GM21447 (cell line): ENCODE data around the gene SPRR1A.
"Not testable (repeated sequence)": the region's sequence is repeated elsewhere in the genome, so short reads cannot be mapped to it uniquely, and the experiment has no call there.

ENCODE experiments used
- ATAC-seq: cut with Tn5 transposase; IDR thresholded peaks from one replicate; pipeline ENCODE4 v1.9.1; 2021; ENCODE audit not compliant: unreplicated experiment

Gene SPRR1A

GRCh38 chr1:152972196-152972886 lies 11.5 kb upstream of the SPRR1A start:
- ATAC-seq: no peak

GRCh38 chr1:152976688-152977087 lies 7.2 kb upstream of the SPRR1A start:
- no peak for ATAC-seq

DNA sequence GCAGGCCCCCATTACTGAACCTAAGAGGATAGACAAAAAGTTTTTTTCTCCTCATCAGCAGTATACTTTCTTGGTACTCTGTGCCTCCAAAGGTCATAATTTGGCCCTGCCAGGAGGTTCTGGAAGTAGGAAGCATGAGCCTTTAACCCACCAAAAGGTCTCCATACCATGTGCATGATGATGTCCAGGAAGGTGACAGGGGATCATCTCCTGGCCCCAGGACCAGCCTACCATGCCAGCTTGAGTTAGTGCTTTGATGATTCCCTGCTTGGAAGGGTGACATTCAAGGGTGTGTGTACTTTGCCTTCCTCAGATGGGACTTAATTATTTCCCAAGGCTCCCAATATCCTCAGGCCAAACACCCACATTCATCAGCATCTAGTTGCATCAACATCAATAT lies 6.3 kb upstream of the SPRR1A start:
- ATAC-seq: no peak

GRCh38 chr1:152980676-152981075 lies 3.2 kb upstream of the SPRR1A start:
- ATAC-seq: no peak

DNA sequence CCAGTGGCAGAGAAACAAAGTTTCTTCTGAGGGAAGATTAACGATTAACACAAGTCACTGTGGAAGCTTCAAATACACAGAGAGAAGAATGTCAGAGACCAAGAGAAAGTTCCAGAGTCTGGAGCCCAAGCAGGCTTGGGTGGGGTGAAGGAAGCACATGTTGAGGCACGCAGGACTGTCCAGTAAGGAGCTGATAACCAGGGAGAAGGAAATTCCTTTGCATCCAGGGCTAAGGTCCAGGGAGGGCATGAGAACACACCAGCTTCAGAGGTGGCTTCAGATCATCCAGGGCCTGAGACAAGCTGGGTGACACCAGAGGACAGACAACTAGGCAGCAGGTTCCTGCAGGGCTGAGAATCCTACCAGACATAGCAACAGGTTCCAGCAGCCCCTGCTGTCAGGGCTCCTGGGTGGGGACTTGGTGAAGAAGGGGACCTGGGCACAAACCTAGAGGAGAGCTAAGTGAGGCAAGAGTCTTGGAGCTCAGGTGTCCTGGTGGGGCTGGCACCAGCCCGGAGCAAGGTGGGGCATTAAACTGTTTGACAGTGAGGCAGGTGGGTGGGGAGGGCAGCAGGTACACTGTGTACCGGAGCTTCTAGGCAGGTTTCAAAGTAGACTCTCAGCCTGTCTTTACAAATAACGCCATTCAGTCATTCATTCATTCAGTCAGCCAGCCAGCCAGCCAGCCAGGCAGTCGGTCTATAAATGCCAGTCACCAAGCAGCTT lies 2.6 kb upstream of the SPRR1A start:
- no peak for ATAC-seq

- no peak for ATAC-seq
Observed at GRCh38 chr1:152982076-152982475, 1.8 kb upstream of the SPRR1A start.

DNA sequence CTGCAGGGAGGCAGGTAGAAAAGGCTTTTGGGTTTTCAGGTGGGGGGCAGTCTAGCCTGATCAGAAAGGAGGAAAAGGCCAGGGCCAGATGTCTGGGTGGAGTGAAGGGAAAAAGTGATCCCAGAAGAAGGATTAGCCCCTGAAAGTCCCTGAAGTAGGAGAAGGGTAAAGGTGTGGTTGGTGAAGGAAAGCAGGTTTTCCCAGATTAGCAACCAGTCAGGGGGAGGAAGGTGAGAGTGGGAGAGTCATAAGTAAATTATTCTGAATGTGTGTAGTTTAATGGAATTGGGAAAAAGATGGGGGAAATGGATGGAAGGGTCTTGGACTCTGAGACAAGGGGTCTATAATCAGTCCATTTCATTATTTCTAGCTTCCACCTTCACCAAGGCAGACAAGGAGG lies 647 bp upstream of the SPRR1A start:
- ATAC-seq: no peak

- ATAC-seq: no peak
Observed at GRCh38 chr1:152986578-152986977, 2.7 kb downstream of the SPRR1A start.

DNA sequence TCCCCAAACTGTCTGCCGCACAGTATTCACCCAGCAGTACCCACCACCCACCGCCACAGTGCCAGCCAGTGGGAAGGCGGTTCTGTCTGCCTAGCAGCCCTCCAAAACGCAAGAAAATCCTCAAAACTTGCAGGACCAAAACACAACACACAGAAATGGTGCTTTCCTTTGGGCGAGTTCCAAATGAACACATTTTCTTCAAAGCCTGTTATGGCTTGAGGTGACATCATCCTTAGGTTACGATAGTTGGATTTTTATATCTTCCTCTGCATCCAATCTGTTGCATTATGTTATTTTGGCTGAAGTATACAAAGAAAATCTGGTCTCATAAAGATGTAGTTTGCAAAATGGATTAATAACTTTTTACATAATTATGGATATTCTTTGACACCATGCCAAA lies 9.3 kb downstream of the SPRR1A start:
- ATAC-seq: no peak

- ATAC-seq: no peak
Observed at GRCh38 chr1:152995842-152996241, 12.0 kb downstream of the SPRR1A start.

DNA sequence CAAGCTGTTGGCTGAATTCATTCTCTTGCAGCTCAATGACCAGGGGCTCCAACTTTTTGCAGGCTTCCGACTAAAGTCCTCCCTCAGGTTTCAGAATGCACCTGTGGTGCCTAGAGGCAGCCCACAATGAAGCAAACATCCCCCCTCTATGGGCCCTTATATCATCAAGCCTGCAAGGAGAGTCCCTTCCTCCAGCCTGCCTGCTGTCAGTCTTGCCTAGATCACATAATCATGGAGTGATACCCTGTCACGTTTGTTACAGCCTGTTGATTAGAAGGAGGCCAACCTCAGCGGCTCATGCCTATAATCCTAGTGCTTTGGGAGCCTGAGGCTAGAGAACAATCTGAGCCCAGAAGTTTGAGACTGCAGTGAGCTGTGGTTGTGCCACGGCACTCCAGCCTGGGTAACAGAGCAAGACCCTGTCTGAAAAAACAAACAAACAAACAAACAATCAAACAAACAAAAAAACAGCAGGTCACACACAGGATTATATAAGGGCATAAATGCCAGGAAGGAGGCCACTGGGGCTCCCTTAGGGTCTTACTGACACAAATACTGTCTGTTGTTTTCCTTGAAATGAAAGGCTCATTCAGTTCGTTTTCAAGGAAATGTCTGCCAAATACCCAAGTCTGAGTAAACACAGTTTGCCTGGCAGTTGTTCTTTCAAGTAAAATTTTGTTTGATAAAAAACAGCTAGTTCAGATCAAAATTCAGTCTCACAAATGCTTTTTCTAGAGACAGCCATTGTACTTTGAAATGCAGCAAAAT lies 12.9 kb downstream of the SPRR1A start:
- ATAC-seq: no peak

DNA sequence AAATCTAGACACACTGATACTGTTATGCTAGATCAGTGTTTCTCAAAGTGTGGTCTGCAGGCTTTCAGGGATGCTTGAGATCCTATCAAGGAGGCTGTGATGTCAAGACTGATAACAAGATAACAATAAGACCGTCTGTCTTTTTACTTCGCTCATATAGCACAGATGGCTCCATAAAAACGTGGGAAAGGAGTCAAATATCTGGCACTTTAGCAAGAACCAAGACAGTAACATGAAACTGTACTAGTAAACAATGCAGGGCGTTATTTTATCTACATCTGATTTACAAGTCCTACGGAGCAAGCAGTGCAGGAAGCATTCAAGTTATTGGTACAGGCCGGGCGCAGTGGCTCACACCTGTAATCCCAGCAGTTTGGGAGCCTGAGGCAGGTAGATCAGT lies 14.0 kb downstream of the SPRR1A start:
- ATAC-seq: no peak

- ATAC-seq: no peak
Observed at GRCh38 chr1:152998476-152998875, 14.6 kb downstream of the SPRR1A start.

- ATAC-seq: no peak
Observed at GRCh38 chr1:152999818-153000217, 15.9 kb downstream of the SPRR1A start.

- ATAC-seq: no peak
Observed at GRCh38 chr1:153000294-153000693, 16.4 kb downstream of the SPRR1A start.

DNA sequence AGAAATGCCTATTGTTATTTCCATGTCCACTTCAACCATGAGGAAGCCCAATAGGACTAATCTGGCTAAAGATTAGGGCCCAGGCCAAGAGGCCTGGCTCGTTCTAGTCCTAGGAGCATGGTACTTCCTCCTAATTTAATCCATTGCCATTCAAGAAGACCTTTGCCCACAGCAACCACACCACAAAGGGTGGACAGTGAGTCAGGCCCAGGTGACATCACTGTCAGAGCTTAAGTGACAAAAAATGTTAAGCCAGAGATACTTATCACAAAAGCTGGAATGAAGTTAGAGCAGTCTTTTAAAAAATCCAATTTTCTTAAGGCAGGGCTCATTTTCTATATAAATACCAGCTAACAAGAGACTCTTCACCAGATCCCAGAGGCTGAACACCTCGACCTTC lies 17.5 kb downstream of the SPRR1A start, which contains the start of gene SPRR3:
Gene SPRR3, plus strand, starts transcription at position 368 of the 400 bp plus-strand sequence. CDS start 1,272 bp downstream, outside the sequence.
- no peak for ATAC-seq

DNA sequence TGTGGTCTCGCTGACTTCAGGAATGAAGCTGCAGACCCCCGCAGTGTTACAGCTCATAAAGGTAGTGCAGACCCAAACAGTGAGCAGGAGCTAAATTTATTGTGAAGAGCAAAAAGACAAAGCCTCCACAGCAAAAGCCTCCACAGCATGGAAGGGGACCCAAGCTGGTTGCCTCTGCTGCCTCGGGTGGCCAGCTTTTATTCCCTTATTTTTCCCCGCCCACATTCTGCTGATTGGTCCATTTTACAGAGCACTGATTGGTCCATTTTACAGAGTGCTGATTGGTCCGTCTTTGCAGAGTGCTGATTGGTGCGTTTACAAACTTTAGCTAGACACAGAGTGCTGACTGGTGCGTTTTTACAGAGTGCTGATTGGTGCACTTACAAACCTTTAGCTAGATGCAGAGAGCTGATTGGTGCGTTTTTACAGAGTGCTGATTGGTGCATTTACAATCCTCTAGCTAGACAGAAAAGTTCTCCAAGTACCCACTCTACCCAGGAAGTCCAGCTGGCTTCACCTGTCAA lies 27.4 kb downstream of the SPRR1A start:
- not testable (repeated sequence) for ATAC-seq

DNA sequence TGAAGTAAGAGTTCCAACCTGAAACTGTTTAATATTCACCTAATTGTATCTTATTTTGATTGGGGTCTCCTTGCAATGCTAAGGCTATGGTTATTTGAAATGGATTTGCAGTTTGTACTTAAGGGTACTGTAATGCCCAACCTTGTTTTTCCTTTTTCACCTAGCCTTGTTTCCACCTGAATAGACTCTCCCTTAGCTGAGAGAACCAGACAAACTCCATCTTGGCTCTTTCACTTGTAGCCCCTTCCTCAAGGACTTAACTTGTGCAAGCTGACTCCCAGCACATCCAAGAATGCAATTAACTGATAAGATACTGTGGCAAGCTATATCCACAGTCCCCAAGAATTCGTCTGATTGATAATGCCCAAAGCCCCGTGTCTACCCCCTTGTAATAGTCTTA lies 37.9 kb downstream of the SPRR1A start:
- ATAC-seq: not testable (repeated sequence)

DNA sequence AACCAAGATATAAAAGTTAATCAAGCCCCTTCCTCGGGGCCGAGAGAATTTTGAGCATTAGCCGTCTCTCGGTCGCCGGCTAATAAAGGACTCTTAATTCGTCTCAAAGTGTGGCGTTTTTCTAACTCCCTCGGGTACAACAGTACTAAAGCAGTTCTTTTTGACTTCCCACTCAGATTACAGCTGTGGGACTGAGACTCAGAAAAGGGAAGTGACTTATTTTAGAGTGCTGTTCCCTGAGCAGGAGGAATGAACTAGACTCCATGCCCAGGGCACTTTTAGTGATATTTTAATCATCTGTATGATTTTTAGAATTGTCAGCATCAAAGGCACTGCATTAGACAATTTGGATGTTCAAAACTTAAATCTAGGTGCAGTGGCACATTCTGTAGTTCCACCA lies 38.5 kb downstream of the SPRR1A start:
- not testable (repeated sequence) for ATAC-seq

- no peak for ATAC-seq
Observed at GRCh38 chr1:153023109-153023508, 39.2 kb downstream of the SPRR1A start.

DNA sequence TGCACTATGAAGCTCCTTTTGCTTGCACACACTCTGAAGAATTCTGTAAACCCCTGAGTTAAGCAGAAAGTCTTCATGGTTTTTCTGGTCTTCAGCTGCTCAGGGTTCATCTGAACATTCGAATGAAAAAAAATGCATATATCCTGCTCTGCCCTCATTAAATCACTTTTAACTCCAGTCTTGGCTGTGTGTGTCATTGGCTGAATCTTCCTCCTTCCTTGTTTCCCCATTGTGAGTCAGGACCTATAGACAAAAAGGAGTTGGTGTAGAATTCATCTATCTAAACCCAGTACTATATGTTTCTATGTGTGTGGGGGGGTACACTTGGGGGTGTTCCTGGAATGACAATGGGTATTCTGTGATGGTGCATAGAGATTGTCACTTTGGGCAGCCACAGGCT lies 40.5 kb downstream of the SPRR1A start:
- ATAC-seq: no peak

- no peak for ATAC-seq
Observed at GRCh38 chr1:153025797-153026196, 41.9 kb downstream of the SPRR1A start.
